HepG2 (cell line): ENCODE results near the gene ACTN4. TPM values are rescaled to one million over a fixed set of nuclear protein-coding genes. Genes with fewer than 3 reads are reported as not detected.
A peak's percentile ranks its signal among the peaks of the same experiment; 100 is the strongest.

ENCODE experiments used
- BRCA1 ChIP-seq: sonication (generic); formaldehyde crosslinking; IDR thresholded peaks from 2 replicates; pipeline ENCODE4 v1.4.0; 2020; ENCODE audit warnings: missing genetic modification reagents
- HNRNPL ChIP-seq: fragments of 200-400 bp; formaldehyde crosslinking; IDR thresholded peaks from 2 replicates; pipeline ENCODE4 v1.6.1; 2017; ENCODE audit warnings: mild to moderate bottlenecking, low read depth, low read length
- MXD4 ChIP-seq: IDR thresholded peaks from 2 replicates; pipeline ENCODE4 v1.6.1; 2016; ENCODE audit warnings: mild to moderate bottlenecking, missing biosample characterization, missing genetic modification reagents
- TAF1 ChIP-seq: sonication (generic); formaldehyde crosslinking; IDR thresholded peaks from 2 replicates; pipeline ENCODE4 v1.4.0; 2020; ENCODE audit warnings: missing genetic modification reagents
- WIZ ChIP-seq: sonication (generic); formaldehyde crosslinking; IDR thresholded peaks from 2 replicates; pipeline ENCODE4 v1.5.1; 2020; ENCODE audit warnings: mild to moderate bottlenecking, missing genetic modification reagents
- ZBTB20 ChIP-seq: sonication (generic); formaldehyde crosslinking; IDR thresholded peaks from 2 replicates; pipeline ENCODE4 v1.8.1; 2023; ENCODE audit warnings: missing genetic modification reagents, low read depth, mild to moderate bottlenecking, borderline replicate concordance
- ZIK1 ChIP-seq: sonication (generic); formaldehyde crosslinking; IDR thresholded peaks from 2 replicates; pipeline ENCODE4 v1.5.0; 2020; ENCODE audit warnings: mild to moderate bottlenecking, low read depth, missing genetic modification reagents, borderline replicate concordance
- ZNF335 ChIP-seq: sonication (generic); formaldehyde crosslinking; IDR thresholded peaks from 2 replicates; pipeline ENCODE4 v1.4.0; 2020; ENCODE audit warnings: missing genetic modification reagents
- ZNF709 ChIP-seq: sonication (generic); formaldehyde crosslinking; IDR thresholded peaks from 2 replicates; pipeline ENCODE4 v1.5.0; 2020; ENCODE audit warnings: mild to moderate bottlenecking, missing genetic modification reagents
- ZNF790 ChIP-seq: sonication (generic); formaldehyde crosslinking; IDR thresholded peaks from 2 replicates; pipeline ENCODE4 v1.8.0; 2022; ENCODE audit warnings: missing genetic modification reagents, mild to moderate bottlenecking, borderline replicate concordance
- ZSCAN22 ChIP-seq: sonication (generic); formaldehyde crosslinking; IDR thresholded peaks from 2 replicates; pipeline ENCODE4 v1.4.0; 2020; ENCODE audit warnings: mild to moderate bottlenecking, missing genetic modification reagents
- polyA plus RNA-seq, 8 experiments: library from polyadenylated mRNA; depleted of rRNA in 3 of 8; stranded (reverse) in 7 of 8; unstranded in 1 of 8; fragments of >200 nt; fragmentation: Illumina TruSeq in 4 of 8; extraction: Trizol in 4 of 8; gene quantifications; 2 replicates each; pipeline versions ENCODE4 v1.2.1 to v1.2.3, GENCODE V29; 2011 to 2016; ENCODE audit warnings: low read depth in 4 of 8, missing spikeins in 1 of 8, mixed read lengths in 1 of 8; ENCODE audit not compliant: insufficient read depth in 1 of 8
- total RNA-seq, 5 experiments: library from RNA; depleted of rRNA; stranded (reverse); fragments of >200 nt; fragmentation: Illumina TruSeq; extraction: Trizol; gene quantifications; 2 replicates each; pipeline ENCODE4 v1.2.3, GENCODE V29; 2016; ENCODE audit warnings: low read depth in 1 of 5
- TF ChIP-seq, protein P1 (sequence below): sonication (generic); formaldehyde crosslinking; IDR thresholded peaks from 2 replicates; pipeline ENCODE4 v1.5.0; 2020; ENCODE audit warnings: mild to moderate bottlenecking, missing genetic modification reagents, borderline replicate concordance
- TF ChIP-seq, protein P2 (sequence below), 2 experiments: sonication (generic) in 1 of 2; formaldehyde crosslinking in 1 of 2; IDR thresholded peaks; 2 replicates each; pipeline versions ENCODE4 v1.6.1 to v1.9.0; 2014 to 2022; ENCODE audit warnings: antibody characterized with exemption in 1 of 2, borderline replicate concordance in 1 of 2, inconsistent platforms in 1 of 2, low read depth in 1 of 2, missing genetic modification reagents in 1 of 2
- TF ChIP-seq, protein P3 (sequence below): sonication (generic); formaldehyde crosslinking; IDR thresholded peaks from 2 replicates; pipeline ENCODE4 v1.4.0; 2020; ENCODE audit warnings: mild to moderate bottlenecking, low read depth, missing genetic modification reagents
- TF ChIP-seq, protein P4 (sequence below): sonication (generic); formaldehyde crosslinking; IDR thresholded peaks from 2 replicates; pipeline ENCODE4 v1.8.0; 2022; ENCODE audit warnings: missing genetic modification reagents, mild to moderate bottlenecking, moderate library complexity, borderline replicate concordance
- TF ChIP-seq, protein P5 (sequence below): sonication (generic); formaldehyde crosslinking; IDR thresholded peaks from 2 replicates; pipeline ENCODE4 v1.8.0; 2022; ENCODE audit warnings: low read depth, missing genetic modification reagents

Gene ACTN4
- total and polyA plus RNA-seq, 2 of the 13 experiments (the other 11 are each of a cell fraction or from before 2014, with no cell fraction given) = 171 to 192 TPM

DNA sequence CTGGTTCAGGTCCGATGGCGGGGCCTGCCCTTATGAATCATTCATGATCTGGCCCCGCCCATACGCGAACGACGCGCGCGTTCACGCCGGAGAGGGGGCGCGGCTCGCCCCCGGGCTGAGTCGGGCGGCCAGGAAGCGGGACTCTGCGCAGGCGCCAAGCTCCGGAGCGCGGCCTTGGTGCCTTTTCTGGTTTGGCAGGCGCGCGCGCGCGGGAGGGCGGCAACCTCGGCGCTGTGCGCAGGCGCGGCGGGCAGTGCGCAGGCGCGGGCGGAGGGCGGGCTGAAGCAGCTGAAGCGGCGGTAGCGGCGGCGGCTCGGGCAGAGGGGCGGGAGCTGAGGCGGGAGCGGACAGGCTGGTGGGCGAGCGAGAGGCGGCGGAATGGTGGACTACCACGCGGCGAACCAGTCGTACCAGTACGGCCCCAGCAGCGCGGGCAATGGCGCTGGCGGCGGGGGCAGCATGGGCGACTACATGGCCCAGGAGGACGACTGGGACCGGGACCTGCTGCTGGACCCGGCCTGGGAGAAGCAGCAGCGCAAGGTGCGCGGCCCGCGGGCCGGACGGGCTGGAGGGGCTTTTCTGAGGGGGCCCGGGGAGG lies at the start of gene ACTN4 (continued):
- TF ChIP-seq, protein P1, sequence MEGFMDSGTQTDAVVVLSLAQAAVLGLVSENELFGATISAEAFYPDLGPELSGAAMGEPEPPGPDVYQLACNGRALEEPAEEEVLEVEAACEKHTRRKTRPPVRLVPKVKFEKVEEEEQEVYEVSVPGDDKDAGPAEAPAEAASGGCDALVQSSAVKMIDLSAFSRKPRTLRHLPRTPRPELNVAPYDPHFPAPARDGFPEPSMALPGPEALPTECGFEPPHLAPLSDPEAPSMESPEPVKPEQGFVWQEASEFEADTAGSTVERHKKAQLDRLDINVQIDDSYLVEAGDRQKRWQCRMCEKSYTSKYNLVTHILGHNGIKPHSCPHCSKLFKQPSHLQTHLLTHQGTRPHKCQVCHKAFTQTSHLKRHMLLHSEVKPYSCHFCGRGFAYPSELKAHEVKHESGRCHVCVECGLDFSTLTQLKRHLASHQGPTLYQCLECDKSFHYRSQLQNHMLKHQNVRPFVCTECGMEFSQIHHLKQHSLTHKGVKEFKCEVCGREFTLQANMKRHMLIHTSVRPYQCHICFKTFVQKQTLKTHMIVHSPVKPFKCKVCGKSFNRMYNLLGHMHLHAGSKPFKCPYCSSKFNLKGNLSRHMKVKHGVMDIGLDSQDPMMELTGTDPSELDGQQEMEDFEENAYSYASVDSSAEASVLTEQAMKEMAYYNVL (CRISPR knock-in tag) = peak; percentile 50; the same call in 1 of the 2 replicates
- TF ChIP-seq, protein P2, sequence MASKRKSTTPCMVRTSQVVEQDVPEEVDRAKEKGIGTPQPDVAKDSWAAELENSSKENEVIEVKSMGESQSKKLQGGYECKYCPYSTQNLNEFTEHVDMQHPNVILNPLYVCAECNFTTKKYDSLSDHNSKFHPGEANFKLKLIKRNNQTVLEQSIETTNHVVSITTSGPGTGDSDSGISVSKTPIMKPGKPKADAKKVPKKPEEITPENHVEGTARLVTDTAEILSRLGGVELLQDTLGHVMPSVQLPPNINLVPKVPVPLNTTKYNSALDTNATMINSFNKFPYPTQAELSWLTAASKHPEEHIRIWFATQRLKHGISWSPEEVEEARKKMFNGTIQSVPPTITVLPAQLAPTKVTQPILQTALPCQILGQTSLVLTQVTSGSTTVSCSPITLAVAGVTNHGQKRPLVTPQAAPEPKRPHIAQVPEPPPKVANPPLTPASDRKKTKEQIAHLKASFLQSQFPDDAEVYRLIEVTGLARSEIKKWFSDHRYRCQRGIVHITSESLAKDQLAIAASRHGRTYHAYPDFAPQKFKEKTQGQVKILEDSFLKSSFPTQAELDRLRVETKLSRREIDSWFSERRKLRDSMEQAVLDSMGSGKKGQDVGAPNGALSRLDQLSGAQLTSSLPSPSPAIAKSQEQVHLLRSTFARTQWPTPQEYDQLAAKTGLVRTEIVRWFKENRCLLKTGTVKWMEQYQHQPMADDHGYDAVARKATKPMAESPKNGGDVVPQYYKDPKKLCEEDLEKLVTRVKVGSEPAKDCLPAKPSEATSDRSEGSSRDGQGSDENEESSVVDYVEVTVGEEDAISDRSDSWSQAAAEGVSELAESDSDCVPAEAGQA (IDR thresholded peaks at IDR 0.05; ENCODE audit: low read depth) = no peak
- TF ChIP-seq, protein P2 (CRISPR knock-in tag; IDR thresholded peaks at IDR 0.05; ENCODE audit: borderline replicate concordance) = no peak
- peak; percentile 79 for TF ChIP-seq ZNF709 (CRISPR knock-in tag)
- TF ChIP-seq ZNF790 (CRISPR knock-in tag) = no peak
- TF ChIP-seq MXD4 = no peak; the same call in 1 of the 2 replicates
- TF ChIP-seq ZNF335 (CRISPR knock-in tag) = no peak
- TF ChIP-seq, protein P3, sequence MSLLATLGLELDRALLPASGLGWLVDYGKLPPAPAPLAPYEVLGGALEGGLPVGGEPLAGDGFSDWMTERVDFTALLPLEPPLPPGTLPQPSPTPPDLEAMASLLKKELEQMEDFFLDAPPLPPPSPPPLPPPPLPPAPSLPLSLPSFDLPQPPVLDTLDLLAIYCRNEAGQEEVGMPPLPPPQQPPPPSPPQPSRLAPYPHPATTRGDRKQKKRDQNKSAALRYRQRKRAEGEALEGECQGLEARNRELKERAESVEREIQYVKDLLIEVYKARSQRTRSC = no peak
- TF ChIP-seq WIZ (CRISPR knock-in tag) = no peak
- TF ChIP-seq, protein P4, sequence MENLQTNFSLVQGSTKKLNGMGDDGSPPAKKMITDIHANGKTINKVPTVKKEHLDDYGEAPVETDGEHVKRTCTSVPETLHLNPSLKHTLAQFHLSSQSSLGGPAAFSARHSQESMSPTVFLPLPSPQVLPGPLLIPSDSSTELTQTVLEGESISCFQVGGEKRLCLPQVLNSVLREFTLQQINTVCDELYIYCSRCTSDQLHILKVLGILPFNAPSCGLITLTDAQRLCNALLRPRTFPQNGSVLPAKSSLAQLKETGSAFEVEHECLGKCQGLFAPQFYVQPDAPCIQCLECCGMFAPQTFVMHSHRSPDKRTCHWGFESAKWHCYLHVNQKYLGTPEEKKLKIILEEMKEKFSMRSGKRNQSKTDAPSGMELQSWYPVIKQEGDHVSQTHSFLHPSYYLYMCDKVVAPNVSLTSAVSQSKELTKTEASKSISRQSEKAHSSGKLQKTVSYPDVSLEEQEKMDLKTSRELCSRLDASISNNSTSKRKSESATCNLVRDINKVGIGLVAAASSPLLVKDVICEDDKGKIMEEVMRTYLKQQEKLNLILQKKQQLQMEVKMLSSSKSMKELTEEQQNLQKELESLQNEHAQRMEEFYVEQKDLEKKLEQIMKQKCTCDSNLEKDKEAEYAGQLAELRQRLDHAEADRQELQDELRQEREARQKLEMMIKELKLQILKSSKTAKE (CRISPR knock-in tag) = no peak
- peak; percentile 47; the same call in 1 of the 2 replicates for TF ChIP-seq ZBTB20 (CRISPR knock-in tag)
- TF ChIP-seq, protein P5, sequence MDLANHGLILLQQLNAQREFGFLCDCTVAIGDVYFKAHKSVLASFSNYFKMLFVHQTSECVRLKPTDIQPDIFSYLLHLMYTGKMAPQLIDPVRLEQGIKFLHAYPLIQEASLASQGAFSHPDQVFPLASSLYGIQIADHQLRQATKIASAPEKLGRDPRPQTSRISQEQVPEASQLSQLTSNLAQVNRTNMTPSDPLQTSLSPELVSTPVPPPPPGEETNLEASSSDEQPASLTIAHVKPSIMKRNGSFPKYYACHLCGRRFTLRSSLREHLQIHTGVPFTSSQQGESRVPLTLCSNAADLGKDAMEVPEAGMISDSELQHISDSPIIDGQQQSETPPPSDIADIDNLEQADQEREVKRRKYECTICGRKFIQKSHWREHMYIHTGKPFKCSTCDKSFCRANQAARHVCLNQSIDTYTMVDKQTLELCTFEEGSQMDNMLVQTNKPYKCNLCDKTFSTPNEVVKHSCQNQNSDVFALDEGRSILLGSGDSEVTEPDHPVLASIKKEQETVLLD (CRISPR knock-in tag) = no peak; the same call in 1 of the 2 replicates
- no peak for TF ChIP-seq BRCA1 (CRISPR knock-in tag)
- TF ChIP-seq ZSCAN22 (CRISPR knock-in tag) = peak; percentile 97
- TF ChIP-seq ZIK1 = peak; percentile 47; the same call in 1 of the 2 replicates
- TF ChIP-seq HNRNPL = no peak
- TF ChIP-seq TAF1 (CRISPR knock-in tag) = peak; percentile 97
